Mesenchymal stem cell (in vitro differentiated cells and primary cell): ENCODE data around the gene GET4.

Source experiments
- DNase-seq: peaks from one replicate; pipeline ENCODE4 v3.0.0-alpha.2; 2013
- H2AFZ ChIP-seq: one replicate; pipeline ENCODE4 v1.6.1; 2013; ENCODE audit warnings: low read depth, mild to moderate bottlenecking, control low read depth, inconsistent platforms, low read length, moderate library complexity
- H2AK5ac ChIP-seq: 2 replicates; pipeline ENCODE4 v1.6.1; 2013; ENCODE audit warnings: low read length, moderate library complexity, mild to moderate bottlenecking, inconsistent platforms; ENCODE audit not compliant: severe bottlenecking
- H2BK120ac ChIP-seq: one replicate; pipeline ENCODE4 v1.6.1; 2013; ENCODE audit warnings: low read depth, mild to moderate bottlenecking, inconsistent platforms, low read length, moderate library complexity
- H2BK12ac ChIP-seq, 2 experiments: one replicate each; pipeline ENCODE4 v1.6.1; 2013; ENCODE audit warnings: inconsistent platforms in 2 of 2, low read length in 2 of 2, mild to moderate bottlenecking in 2 of 2, moderate library complexity in 2 of 2, control low read depth in 1 of 2
- H2BK15ac ChIP-seq: one replicate; pipeline ENCODE4 v1.6.1; 2013; ENCODE audit warnings: mild to moderate bottlenecking, low read depth, inconsistent platforms; ENCODE audit not compliant: poor library complexity, severe bottlenecking
- H2BK5ac ChIP-seq: 2 replicates; pipeline ENCODE4 v1.6.1; 2013; ENCODE audit warnings: low read depth, mild to moderate bottlenecking, low read length, control low read depth, inconsistent platforms; ENCODE audit not compliant: poor library complexity, severe bottlenecking
- H3K14ac ChIP-seq, 2 experiments: one replicate each; pipeline ENCODE4 v1.6.1; 2013; ENCODE audit warnings: inconsistent platforms in 2 of 2, low read length in 2 of 2, control low read depth in 1 of 2, mild to moderate bottlenecking in 1 of 2, moderate library complexity in 1 of 2
- H3K18ac ChIP-seq, 2 experiments: one replicate each; pipeline ENCODE4 v1.6.1; 2013; ENCODE audit warnings: inconsistent platforms in 2 of 2, low read length in 2 of 2, control low read depth in 1 of 2, low read depth in 1 of 2, mild to moderate bottlenecking in 1 of 2
- H3K23ac ChIP-seq, 2 experiments: one replicate each; pipeline ENCODE4 v1.6.1; 2013; ENCODE audit warnings: inconsistent platforms in 2 of 2, low read length in 2 of 2, mild to moderate bottlenecking in 2 of 2, moderate library complexity in 2 of 2, control low read depth in 1 of 2
- H3K27ac ChIP-seq: 2 replicates; pipeline ENCODE4 v1.5.1; 2013; ENCODE audit warnings: mild to moderate bottlenecking, moderate library complexity, low read length, control low read depth, inconsistent platforms; ENCODE audit not compliant: poor library complexity, severe bottlenecking
- H3K27me3 ChIP-seq, 2 experiments: 2 replicates each; pipeline versions ENCODE4 v1.6.1 to v1.7.0; 2013; ENCODE audit warnings: low read length in 2 of 2, mild to moderate bottlenecking in 2 of 2, moderate library complexity in 2 of 2, control low read depth in 1 of 2, inconsistent platforms in 1 of 2; ENCODE audit not compliant: control insufficient read depth in 1 of 2, insufficient read depth in 1 of 2
- H3K36me3 ChIP-seq, 2 experiments: 2 replicates each; pipeline versions ENCODE4 v1.6.1 to v1.7.0; 2013; ENCODE audit warnings: low read length in 2 of 2, control low read depth in 1 of 2, inconsistent platforms in 1 of 2, low read depth in 1 of 2, mild to moderate bottlenecking in 1 of 2; ENCODE audit not compliant: insufficient read depth in 2 of 2, control insufficient read depth in 1 of 2
- H3K4ac ChIP-seq, 2 experiments: one replicate each; pipeline ENCODE4 v1.6.1; 2013; ENCODE audit warnings: inconsistent platforms in 2 of 2, low read length in 2 of 2, mild to moderate bottlenecking in 2 of 2, moderate library complexity in 2 of 2, control low read depth in 1 of 2, low read depth in 1 of 2
- H3K4me1 ChIP-seq: 2 replicates; pipeline ENCODE4 v1.6.1; 2013; ENCODE audit warnings: low read depth, low read length, control low read depth; ENCODE audit not compliant: control insufficient read depth, insufficient read depth
- H3K4me2 ChIP-seq: 2 replicates; pipeline ENCODE4 v1.6.1; 2013; ENCODE audit warnings: low read length, mild to moderate bottlenecking, inconsistent platforms; ENCODE audit not compliant: poor library complexity, severe bottlenecking
- H3K4me3 ChIP-seq, 2 experiments: 2 replicates each; pipeline versions ENCODE4 v1.5.1 to v1.7.0; 2013; ENCODE audit warnings: low read length in 2 of 2, mild to moderate bottlenecking in 2 of 2, control low read depth in 1 of 2, low read depth in 1 of 2; ENCODE audit not compliant: insufficient read depth in 1 of 2
- H3K79me1 ChIP-seq: replicated peaks from 2 replicates; pipeline ENCODE4 v1.6.1; 2013; ENCODE audit warnings: mild to moderate bottlenecking, control low read depth, low read length, inconsistent platforms; ENCODE audit not compliant: poor library complexity, severe bottlenecking
- H3K9ac ChIP-seq: 2 replicates; pipeline ENCODE4 v1.7.0; 2013; ENCODE audit warnings: mild to moderate bottlenecking, low read length, moderate library complexity
- H3K9me3 ChIP-seq: 2 replicates; pipeline ENCODE4 v1.7.0; 2013; ENCODE audit warnings: mild to moderate bottlenecking, low read length; ENCODE audit not compliant: control insufficient read depth
- H4K8ac ChIP-seq: one replicate; pipeline ENCODE4 v1.6.1; 2013; ENCODE audit warnings: inconsistent platforms, mild to moderate bottlenecking, low read length, moderate library complexity
- H4K91ac ChIP-seq: one replicate; pipeline ENCODE4 v1.6.1; 2013; ENCODE audit warnings: mild to moderate bottlenecking, low read length, inconsistent platforms
- WGBS: methylation state at CpG from one replicate; pipeline ENCODE4 v1.1.7; 2013; ENCODE audit warnings: mixed read lengths; 5-methylcytosine and 5-hydroxymethylcytosine counted together

GET4 gene

DNA sequence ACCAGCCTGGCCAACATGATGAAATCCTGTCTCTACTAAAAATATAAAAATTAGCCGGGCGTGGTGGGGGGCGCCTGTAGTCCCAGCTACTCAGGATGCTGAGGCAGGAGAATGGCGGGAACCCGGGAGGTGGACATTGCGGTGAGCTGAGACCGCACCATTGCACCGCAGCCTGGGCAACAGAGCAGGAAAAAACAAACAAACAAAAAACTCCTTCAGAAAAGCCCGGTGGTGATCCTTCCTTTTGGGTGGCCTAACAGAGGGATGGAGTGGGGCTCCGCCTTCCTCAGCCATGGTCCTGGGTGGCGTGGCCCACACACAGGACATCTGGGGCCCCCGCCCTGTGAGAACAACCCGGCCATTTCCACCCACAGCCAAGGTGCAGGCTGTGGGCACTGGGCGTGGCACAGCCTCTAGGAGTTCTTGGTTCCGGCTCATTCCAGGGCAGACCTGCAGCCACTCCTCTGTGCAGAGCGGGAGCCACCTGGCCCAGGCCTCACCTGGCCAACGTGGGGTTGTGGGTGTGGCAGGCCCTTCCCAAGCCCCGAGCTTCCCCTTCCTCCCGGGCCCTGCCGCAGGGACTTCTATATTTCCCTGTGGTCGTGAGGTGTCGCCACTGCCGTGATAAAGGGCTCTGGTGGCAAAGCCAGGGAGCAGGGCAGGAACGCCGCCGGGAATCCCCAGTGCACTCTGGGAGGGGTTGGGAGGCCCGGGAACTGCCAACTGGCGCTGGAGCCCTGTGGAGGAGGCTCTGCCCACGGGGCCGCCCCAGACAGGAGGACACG is 37.6 kb downstream of the GET4 start:
- Histone ChIP-seq H3K36me3 (peaks cover 0 to 4% of the 10 kb centered on the region in 2 experiments), H2BK120ac (no peak overlapping the region), H3K23ac (no peak overlapping the region), H3K27me3 (peaks cover 38 to 55% of the 10 kb centered on the region in 2 experiments), H3K9me3 (no peaks in the 10 kb centered on the region), H3K4ac (no peak overlapping the region), H3K18ac (no peak overlapping the region), H3K9ac (no peak overlapping the region), H2AK5ac (no peak overlapping the region), H3K4me2 (no peak overlapping the region), H3K4me3 (no peak overlapping the region), H3K27ac (no peak overlapping the region), H2BK15ac (no peak overlapping the region), H4K91ac (no peak overlapping the region), H4K8ac (no peak overlapping the region), H3K4me1 (peaks cover 33% of the 10 kb centered on the region), H3K14ac (peak overlapping the region in 1 of 2 experiments; percentile 91), H3K79me1 (no peaks in the 10 kb centered on the region), H2BK5ac (no peak overlapping the region), H2AFZ (no peak overlapping the region), H2BK12ac (peak overlapping the region in 1 of 2 experiments; percentile 12)
- DNase-seq, result no peak
- WGBS, result 85% methylated on average over 29 of the region's 31 CpGs

DNA sequence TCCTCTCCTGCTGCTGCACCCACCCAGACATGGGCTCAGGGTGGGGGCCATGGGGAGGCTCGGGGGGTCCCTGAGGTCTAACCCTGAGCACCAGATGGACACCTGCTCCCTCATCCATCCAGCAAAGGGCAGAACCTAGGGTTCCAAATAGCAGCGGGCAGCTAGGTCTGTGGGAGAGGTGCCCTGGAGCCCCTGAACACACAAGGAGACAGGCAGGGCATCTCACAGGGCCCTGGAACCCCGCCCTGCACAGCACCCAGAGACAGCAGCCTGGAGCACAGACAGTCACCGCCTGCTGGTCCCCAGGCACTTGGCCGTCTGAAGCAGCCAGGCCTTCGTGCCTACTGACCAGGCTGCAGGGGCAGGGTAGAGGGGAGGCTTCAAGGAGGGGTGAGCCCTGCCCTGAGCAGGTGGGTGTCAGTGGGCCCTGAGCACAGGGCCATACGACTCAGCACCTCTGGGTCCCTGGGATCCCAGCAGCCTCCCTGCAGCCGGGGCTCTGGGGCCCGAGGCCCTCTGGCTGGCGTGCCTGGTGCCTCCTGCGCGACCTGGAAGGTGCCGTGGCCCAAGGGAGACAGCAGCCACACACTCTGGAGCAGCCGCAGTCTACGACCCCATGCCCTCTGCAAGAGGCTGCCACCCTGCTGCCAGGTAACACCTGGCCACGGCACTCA is 38.3 kb downstream of the GET4 start:
- Histone ChIP-seq H2BK5ac (no peak overlapping the region), H2BK12ac (peak overlapping the region; percentile 4 to 51), H2BK120ac (no peak overlapping the region), H3K27ac (no peak overlapping the region), H3K27me3 (peaks cover 38 to 51% of the 10 kb centered on the region in 2 experiments), H3K79me1 (no peaks in the 10 kb centered on the region), H3K4me1 (peaks cover 30% of the 10 kb centered on the region), H3K9me3 (no peaks in the 10 kb centered on the region), H3K23ac (no peak overlapping the region), H4K8ac (no peak overlapping the region), H3K36me3 (peaks cover 0 to under 1% of the 10 kb centered on the region in 2 experiments), H2AK5ac (no peak overlapping the region), H2AFZ (no peak overlapping the region), H3K14ac (peak overlapping the region in 1 of 2 experiments; percentile 19), H3K18ac (peak overlapping the region in 1 of 2 experiments; percentile 3), H3K4ac (no peak overlapping the region), H3K4me3 (peak overlapping the region in 1 of 2 experiments; percentile 24), H4K91ac (peak overlapping the region; percentile 6), H3K4me2 (no peak overlapping the region), H3K9ac (no peak overlapping the region), H2BK15ac (no peak overlapping the region)
- WGBS, result 87% methylated on average over 16 of the region's 16 CpGs
- DNase-seq, result no peak

DNA sequence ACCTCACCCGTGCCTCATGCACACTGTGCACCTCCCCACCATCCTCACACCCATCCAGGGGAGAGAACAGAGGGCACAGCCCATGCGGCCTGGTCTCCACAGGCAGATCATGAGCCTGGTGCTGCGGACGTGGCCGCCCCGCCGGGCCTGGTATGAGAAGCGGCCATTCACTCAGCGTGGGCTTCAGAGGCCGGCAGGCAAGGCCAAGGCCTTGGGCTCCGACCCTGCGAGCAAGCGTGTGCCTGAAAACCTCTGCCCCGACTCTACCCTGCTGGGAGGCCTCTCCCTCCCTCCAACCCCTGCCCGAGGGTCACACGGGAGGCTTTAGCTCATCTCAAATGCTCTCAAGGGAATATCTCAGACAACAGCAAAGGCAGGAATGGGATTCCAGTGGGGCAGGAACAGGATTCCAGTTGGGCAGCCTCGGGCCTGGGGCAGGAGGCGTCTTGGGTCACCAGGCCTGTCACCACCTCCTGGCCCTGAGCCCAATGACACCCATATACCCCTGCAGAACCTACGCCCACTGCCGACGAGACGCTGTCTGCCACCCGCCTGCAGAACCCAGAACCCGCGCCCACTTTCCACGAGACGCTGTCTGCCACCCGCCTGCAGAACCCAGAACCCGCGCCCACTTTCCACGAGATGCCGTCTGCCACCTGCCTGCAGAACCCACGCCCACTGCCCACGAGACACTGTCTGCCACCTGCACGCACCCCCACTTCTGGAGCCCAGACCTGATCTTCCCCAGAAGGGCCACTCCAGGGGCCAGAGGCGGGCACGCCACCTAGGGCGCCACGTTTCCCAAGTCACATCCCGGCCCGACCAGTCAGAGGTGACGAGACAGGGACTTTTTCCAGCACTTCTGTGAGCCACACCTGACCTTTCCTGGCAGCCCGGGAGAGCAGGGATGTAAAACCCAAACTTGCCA is 39.2 kb downstream of the GET4 start:
- H2AK5ac ChIP-seq, result no peak overlapping the region
- H4K8ac ChIP-seq, result no peak overlapping the region
- H3K23ac ChIP-seq, result no peak overlapping the region
- 81% methylated on average over 43 of the region's 43 CpGs for WGBS
- peaks cover 29% of the 10 kb centered on the region for H3K4me1 ChIP-seq
- no peaks in the 10 kb centered on the region for H3K36me3 ChIP-seq
- no peak overlapping the region for H3K27ac ChIP-seq
- no peak overlapping the region for H3K9ac ChIP-seq
- H3K4me2 ChIP-seq, result no peak overlapping the region
- H2BK15ac ChIP-seq, result no peak overlapping the region
- H3K9me3 ChIP-seq, result no peaks in the 10 kb centered on the region
- H2BK12ac ChIP-seq, result peak overlapping the region; percentile 4 to 51
- H2BK5ac ChIP-seq, result no peak overlapping the region
- DNase-seq, result no peak
- peak overlapping the region; percentile 6 for H4K91ac ChIP-seq
- H3K18ac ChIP-seq, result peak overlapping the region in 1 of 2 experiments; percentile 3
- no peak overlapping the region for H3K4me3 ChIP-seq
- no peak overlapping the region for H2AFZ ChIP-seq
- no peaks in the 10 kb centered on the region for H3K79me1 ChIP-seq
- peaks cover 34 to 42% of the 10 kb centered on the region in 2 experiments for H3K27me3 ChIP-seq
- H2BK120ac ChIP-seq, result no peak overlapping the region
- H3K4ac ChIP-seq, result peak overlapping the region in 1 of 2 experiments; percentile 55
- H3K14ac ChIP-seq, result no peak overlapping the region
